A549 (cell line): ENCODE results near the gene RUNX1. TPM values are rescaled to one million over a fixed set of nuclear protein-coding genes. Genes with fewer than 3 reads are reported as not detected.

ENCODE experiments used
- ATAC-seq, 2 experiments: fragments of 200-7000 bp in 1 of 2; fragments of >200 bp in 1 of 2; cut with Nextera tagmentation in 1 of 2; cut with Tn5 transposase in 1 of 2; 3 replicates each; pipeline versions ENCODE4 v1.8.0 to v1.9.1; 2018 to 2020; ENCODE audit warnings: mild to moderate bottlenecking in 1 of 2, moderate library complexity in 1 of 2
- CTCF ChIA-PET: fragments of 300-600 bp; sonication (Branson Sonifier 250); formaldehyde crosslinking; extraction: SDS; loops from one replicate; lab custom pipeline; 2021; ENCODE audit warnings: antibody characterized with exemption, inconsistent platforms; lab: Yijun Ruan, JAX
- POLR2A ChIA-PET: fragments of 350-600 bp; formaldehyde crosslinking; extraction: SDS; loops from one replicate; lab custom pipeline; 2021; ENCODE audit warnings: antibody characterized with exemption, inconsistent platforms; lab: Yijun Ruan, JAX
- DNase-seq, 2 experiments: peaks; one replicate each; pipeline versions ENCODE4 v3.0.0 to v3.0.0-alpha.2; 2011 to 2016; ENCODE audit warnings: low read depth in 1 of 2, low spot score in 1 of 2
- FAIRE-seq: peaks from 2 replicates; lab custom pipeline; 2011; peaks lifted over from hg19 to GRCh38; lab: Jason Lieb, UNC
- H3K27ac ChIP-seq, 2 experiments: fragments of >200 bp; sonication (Bioruptor Twin); formaldehyde crosslinking; 3 replicates each; pipeline ENCODE4 v1.5.1; 2016 to 2017
- H3K4me1 ChIP-seq: fragments of >200 bp; sonication (Bioruptor Twin); formaldehyde crosslinking; 3 replicates; pipeline ENCODE4 v1.6.1; 2016
- H3K4me2 ChIP-seq: fragments of >200 bp; sonication (Bioruptor Twin); formaldehyde crosslinking; 3 replicates; pipeline ENCODE4 v1.6.1; 2016
- H3K4me3 ChIP-seq: fragments of >200 bp; sonication (Bioruptor Twin); formaldehyde crosslinking; 3 replicates; pipeline ENCODE4 v1.5.1; 2016
- H3K9me3 ChIP-seq: fragments of >200 bp; sonication (Bioruptor Twin); formaldehyde crosslinking; 3 replicates; pipeline ENCODE4 v1.6.1; 2016
- ATOH8 ChIP-seq: fragments of 250-450 bp; sonication (Bioruptor Pico); IDR thresholded peaks from 2 replicates; pipeline ENCODE4 v1.5.0; 2020; ENCODE audit warnings: low read depth, mild to moderate bottlenecking, moderate library complexity
- CBX8 ChIP-seq: fragments of 200-600 bp; sonication (generic); IDR thresholded peaks from 2 replicates; pipeline ENCODE4 v1.6.1; 2016
- CEBPB ChIP-seq, 2 experiments: fragments of >200 bp in 1 of 2; sonication (Bioruptor Twin) in 1 of 2; formaldehyde crosslinking in 1 of 2; IDR thresholded peaks; 2 replicates each; pipeline ENCODE4 v1.6.1; 2012 to 2016
- EHMT2 ChIP-seq: fragments of 200-600 bp; sonication (generic); IDR thresholded peaks from 2 replicates; pipeline ENCODE4 v1.6.1; 2016; ENCODE audit warnings: antibody characterized with exemption, low read depth, mild to moderate bottlenecking, moderate library complexity
- FOSL2 ChIP-seq, 2 experiments: fragments of 450-650 bp in 1 of 2; fragments of >200 bp in 1 of 2; sonication (Bioruptor Twin) in 1 of 2; formaldehyde crosslinking; IDR thresholded peaks; 2 replicates each; pipeline versions ENCODE4 v1.5.0 to v1.6.1; 2016 to 2020; ENCODE audit warnings: mild to moderate bottlenecking in 1 of 2, moderate library complexity in 1 of 2
- GATA3 ChIP-seq: IDR thresholded peaks from 2 replicates; pipeline ENCODE4 v1.6.1; 2012; ENCODE audit warnings: borderline replicate concordance
- KDM5A ChIP-seq: fragments of 200-600 bp; sonication (generic); IDR thresholded peaks from 2 replicates; pipeline ENCODE4 v1.6.1; 2016; ENCODE audit warnings: antibody characterized with exemption, mild to moderate bottlenecking
- MYC ChIP-seq: IDR thresholded peaks from 2 replicates; pipeline ENCODE4 v1.6.1; 2012; ENCODE audit warnings: mild to moderate bottlenecking, inconsistent platforms, low read length, improper control_type of control experiment, borderline replicate concordance
- NFE2L2 ChIP-seq: fragments of 150-350 bp; conservative IDR thresholded peaks from 2 replicates; pipeline ENCODE4 v1.6.1; 2014; ENCODE audit warnings: low read length
- NPAS2 ChIP-seq: fragments of 250-450 bp; sonication (Bioruptor Pico); IDR thresholded peaks from 2 replicates; pipeline ENCODE4 v1.8.0; 2022; ENCODE audit warnings: mild to moderate bottlenecking, moderate library complexity, borderline replicate concordance
- RCOR1 ChIP-seq: fragments of 150-350 bp; IDR thresholded peaks from 2 replicates; pipeline ENCODE4 v1.6.1; 2014; ENCODE audit warnings: antibody characterized with exemption, low read length, low read depth
- ZC3H11A ChIP-seq: fragments of 450-650 bp; IDR thresholded peaks from 2 replicates; pipeline ENCODE4 v1.6.1; 2014; ENCODE audit warnings: antibody characterized with exemption, mild to moderate bottlenecking
- ZSCAN20 ChIP-seq: fragments of 250-450 bp; sonication (Bioruptor Pico); IDR thresholded peaks from 2 replicates; pipeline ENCODE4 v1.8.0; 2022; ENCODE audit warnings: mild to moderate bottlenecking, moderate library complexity
- WGBS: methylation state at CpG from one replicate; pipeline ENCODE4 v1.1.6; 2017; ENCODE audit errors: missing lambda C conversion rate; 5-methylcytosine and 5-hydroxymethylcytosine counted together
- polyA plus RNA-seq, 4 experiments: library from polyadenylated mRNA; depleted of rRNA in 3 of 4; stranded (reverse); fragments of >200 nt; fragmentation: RNase III in 1 of 4; extraction: RNeasy Plus Mini Kit Qiagen cat#74134 plus additional on column Dnase treatment in 1 of 4; gene quantifications; 2 replicates in 3 of 4; 3 replicates in 1 of 4; pipeline ENCODE4 v1.2.3, GENCODE V29; 2011 to 2017
- TF ChIP-seq, protein P1 (sequence below): fragments of 200-600 bp; sonication (generic); IDR thresholded peaks from 2 replicates; pipeline ENCODE4 v1.6.1; 2016; ENCODE audit warnings: antibody characterized with exemption, mild to moderate bottlenecking, moderate library complexity
- TF ChIP-seq, protein P2 (sequence below): fragments of 450-650 bp; IDR thresholded peaks from 2 replicates; pipeline ENCODE4 v1.6.1; 2014; ENCODE audit warnings: antibody characterized with exemption
- TF ChIP-seq, protein P3 (sequence below): fragments of 250-450 bp; sonication (Bioruptor Pico); IDR thresholded peaks from 2 replicates; pipeline ENCODE4 v1.5.0; 2021; ENCODE audit warnings: mild to moderate bottlenecking, moderate library complexity, borderline replicate concordance

The RUNX1 gene
- polyA plus RNA-seq, 2 of the 4 experiments (the other 2 are of a cell fraction) = 5.5 TPM

- Histone ChIP-seq H3K4me3 (no peak overlapping the region), H3K4me2 (no peak overlapping the region), H3K27ac (no peak overlapping the region)
- no peak for TF ChIP-seq EHMT2
- TF ChIP-seq ATOH8 (CRISPR knock-in tag) = no peak
- TF ChIP-seq, protein P1, sequence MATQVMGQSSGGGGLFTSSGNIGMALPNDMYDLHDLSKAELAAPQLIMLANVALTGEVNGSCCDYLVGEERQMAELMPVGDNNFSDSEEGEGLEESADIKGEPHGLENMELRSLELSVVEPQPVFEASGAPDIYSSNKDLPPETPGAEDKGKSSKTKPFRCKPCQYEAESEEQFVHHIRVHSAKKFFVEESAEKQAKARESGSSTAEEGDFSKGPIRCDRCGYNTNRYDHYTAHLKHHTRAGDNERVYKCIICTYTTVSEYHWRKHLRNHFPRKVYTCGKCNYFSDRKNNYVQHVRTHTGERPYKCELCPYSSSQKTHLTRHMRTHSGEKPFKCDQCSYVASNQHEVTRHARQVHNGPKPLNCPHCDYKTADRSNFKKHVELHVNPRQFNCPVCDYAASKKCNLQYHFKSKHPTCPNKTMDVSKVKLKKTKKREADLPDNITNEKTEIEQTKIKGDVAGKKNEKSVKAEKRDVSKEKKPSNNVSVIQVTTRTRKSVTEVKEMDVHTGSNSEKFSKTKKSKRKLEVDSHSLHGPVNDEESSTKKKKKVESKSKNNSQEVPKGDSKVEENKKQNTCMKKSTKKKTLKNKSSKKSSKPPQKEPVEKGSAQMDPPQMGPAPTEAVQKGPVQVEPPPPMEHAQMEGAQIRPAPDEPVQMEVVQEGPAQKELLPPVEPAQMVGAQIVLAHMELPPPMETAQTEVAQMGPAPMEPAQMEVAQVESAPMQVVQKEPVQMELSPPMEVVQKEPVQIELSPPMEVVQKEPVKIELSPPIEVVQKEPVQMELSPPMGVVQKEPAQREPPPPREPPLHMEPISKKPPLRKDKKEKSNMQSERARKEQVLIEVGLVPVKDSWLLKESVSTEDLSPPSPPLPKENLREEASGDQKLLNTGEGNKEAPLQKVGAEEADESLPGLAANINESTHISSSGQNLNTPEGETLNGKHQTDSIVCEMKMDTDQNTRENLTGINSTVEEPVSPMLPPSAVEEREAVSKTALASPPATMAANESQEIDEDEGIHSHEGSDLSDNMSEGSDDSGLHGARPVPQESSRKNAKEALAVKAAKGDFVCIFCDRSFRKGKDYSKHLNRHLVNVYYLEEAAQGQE = no peak
- TF ChIP-seq, protein P2, sequence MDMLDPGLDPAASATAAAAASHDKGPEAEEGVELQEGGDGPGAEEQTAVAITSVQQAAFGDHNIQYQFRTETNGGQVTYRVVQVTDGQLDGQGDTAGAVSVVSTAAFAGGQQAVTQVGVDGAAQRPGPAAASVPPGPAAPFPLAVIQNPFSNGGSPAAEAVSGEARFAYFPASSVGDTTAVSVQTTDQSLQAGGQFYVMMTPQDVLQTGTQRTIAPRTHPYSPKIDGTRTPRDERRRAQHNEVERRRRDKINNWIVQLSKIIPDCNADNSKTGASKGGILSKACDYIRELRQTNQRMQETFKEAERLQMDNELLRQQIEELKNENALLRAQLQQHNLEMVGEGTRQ = no peak
- no peak for TF ChIP-seq ZSCAN20 (CRISPR knock-in tag)
- TF ChIP-seq, protein P3, sequence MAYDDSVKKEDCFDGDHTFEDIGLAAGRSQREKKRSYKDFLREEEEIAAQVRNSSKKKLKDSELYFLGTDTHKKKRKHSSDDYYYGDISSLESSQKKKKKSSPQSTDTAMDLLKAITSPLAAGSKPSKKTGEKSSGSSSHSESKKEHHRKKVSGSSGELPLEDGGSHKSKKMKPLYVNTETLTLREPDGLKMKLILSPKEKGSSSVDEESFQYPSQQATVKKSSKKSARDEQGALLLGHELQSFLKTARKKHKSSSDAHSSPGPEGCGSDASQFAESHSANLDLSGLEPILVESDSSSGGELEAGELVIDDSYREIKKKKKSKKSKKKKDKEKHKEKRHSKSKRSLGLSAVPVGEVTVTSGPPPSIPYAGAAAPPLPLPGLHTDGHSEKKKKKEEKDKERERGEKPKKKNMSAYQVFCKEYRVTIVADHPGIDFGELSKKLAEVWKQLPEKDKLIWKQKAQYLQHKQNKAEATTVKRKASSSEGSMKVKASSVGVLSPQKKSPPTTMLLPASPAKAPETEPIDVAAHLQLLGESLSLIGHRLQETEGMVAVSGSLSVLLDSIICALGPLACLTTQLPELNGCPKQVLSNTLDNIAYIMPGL = no peak
- no peak for TF ChIP-seq CBX8
- no peak for TF ChIP-seq ZC3H11A
- TF ChIP-seq NFE2L2 = no peak
- TF ChIP-seq RCOR1 = no peak
- TF ChIP-seq MYC = no peak
- TF ChIP-seq FOSL2 (IDR thresholded peaks at IDR 0.05) = no peak
- no peak for TF ChIP-seq FOSL2 (CRISPR knock-in tag; IDR thresholded peaks at IDR 0.05)
- TF ChIP-seq NPAS2 (CRISPR knock-in tag) = no peak
- TF ChIP-seq GATA3 = no peak
- TF ChIP-seq, all 56 proteins: peak for 0
- ChIA-PET CTCF (no interaction called here), POLR2A (no interaction called here)
- Histone ChIP-seq H3K4me1 (peaks cover 18% of the 10 kb centered on the region), H3K9me3 (no peaks in the 10 kb centered on the region)
- no peak for DNase-seq
- ATAC-seq = no peak
- no peak for FAIRE-seq
- WGBS = 44% methylated on average over 2 of the region's 2 CpGs
Observed at GRCh38 chr21:34941162-34941561, 107.9 kb downstream of the RUNX1 start.

DNA sequence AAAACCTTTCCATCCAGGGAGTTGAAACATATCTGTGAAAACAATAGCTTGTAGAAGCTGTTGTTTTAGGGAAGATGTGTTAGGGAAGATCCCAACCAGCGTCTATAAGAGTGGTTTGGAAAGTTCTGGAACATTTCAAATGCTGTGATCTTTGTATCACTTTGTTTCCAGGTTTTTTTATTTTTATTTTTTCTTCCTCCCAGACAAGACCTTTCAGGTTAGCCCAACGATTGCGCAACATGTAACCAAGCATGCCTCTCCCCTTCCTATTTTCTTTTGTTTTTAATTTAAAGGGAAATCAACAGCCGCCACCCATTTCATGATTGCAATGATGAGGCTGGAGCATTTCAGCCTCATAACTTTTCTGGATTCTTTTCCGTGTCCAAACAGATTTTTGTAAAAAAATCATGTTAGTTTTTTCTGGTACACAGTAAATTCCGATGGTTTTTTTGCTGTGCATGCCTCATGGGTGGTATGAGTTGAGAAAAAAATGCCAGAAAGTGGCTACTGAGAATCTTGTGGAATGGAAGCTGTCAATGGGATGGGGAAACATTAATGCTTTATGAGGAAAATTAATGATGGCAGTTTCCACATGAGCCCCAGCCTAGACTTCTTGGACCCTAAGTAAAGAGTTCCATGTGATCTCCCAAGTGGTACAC lies 109.3 kb downstream of the RUNX1 start:
- Histone ChIP-seq H3K4me3 (no peak overlapping the region), H3K27ac (peak overlapping the region in 1 of 2 experiments; percentile 46; a peak in 1 of 6 replicates), H3K4me1 (peaks cover 18% of the 10 kb centered on the region), H3K4me2 (no peak overlapping the region), H3K9me3 (no peaks in the 10 kb centered on the region)
- POLR2A ChIA-PET = no interaction called here
- FAIRE-seq = no peak
- TF ChIP-seq KDM5A (no peak), ZSCAN20 (CRISPR knock-in tag) (no peak), CEBPB (IDR thresholded peaks at IDR 0.05) (peak; percentile 89)
- WGBS = 76% methylated on average over 6 of the region's 6 CpGs
- DNase-seq = no peak
- CTCF ChIA-PET = no interaction called here
- ATAC-seq = no peak
